Adrenal gland (tissue), 5 donors: Measurements from ENCODE around the gene ZNF469.

ENCODE experiments used
- POLR2A ChIP-seq, 2 donors: fragments of 450-650 bp; IDR thresholded peaks; one replicate each; pipeline ENCODE4 v1.6.1; 2017; ENCODE audit warnings: antibody characterized with exemption in 2 of 2, mild to moderate bottlenecking in 2 of 2, moderate library complexity in 1 of 2
- TF ChIP-seq, protein P1 (sequence below), 6 experiments: fragments of 450-650 bp in 4 of 6; fragments of 200-600 bp in 2 of 6; sonication (generic) in 1 of 6; IDR thresholded peaks; 1 replicate in 5 of 6; 2 replicates in 1 of 6; pipeline versions ENCODE4 v1.5.1 to v1.8.0; 2016 to 2021; ENCODE audit warnings: antibody characterized with exemption in 6 of 6, mild to moderate bottlenecking in 2 of 6, moderate library complexity in 1 of 6
- donor health status: DM: no; HTN: no; CAD: no.

DNA sequence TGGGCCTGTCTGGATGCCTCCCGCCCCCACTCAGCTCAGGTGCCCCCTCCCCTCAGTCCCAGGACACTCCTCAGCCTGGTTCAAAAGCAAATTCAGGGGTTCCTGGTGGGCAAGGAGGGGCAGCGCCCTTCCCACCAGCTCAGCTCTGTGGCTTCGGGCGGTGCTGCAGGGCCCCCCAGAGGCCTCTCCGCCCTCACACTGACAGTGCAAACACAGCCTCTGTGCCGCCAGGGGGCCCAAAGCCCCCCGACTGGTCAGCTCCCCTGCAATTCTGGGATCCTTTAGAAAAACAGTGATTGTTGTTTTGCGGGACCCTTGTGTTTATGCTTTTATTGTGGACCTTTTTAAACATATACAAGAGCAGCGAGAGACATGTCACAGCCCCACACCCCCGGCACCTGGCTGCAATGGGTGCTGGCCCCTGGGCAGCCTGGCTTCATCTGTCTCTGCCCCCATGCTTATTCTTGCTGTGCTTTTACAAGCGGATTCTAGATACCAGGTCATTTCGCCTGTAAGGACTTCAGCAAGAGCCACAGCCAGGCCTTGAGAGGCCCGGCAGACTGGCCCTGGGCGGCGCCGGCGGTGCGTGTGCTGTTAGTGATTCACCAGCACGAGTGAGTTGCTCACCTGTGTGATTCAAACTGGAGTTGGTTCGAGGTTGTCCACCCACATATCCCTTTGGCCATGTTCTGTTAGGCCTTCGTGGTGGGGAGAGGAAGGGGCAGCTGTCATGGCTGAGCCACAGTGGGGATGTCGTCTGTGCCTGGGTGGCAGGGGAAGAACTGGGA lies 21.2 kb downstream of the ZNF469 start:
- TF ChIP-seq, protein P1, sequence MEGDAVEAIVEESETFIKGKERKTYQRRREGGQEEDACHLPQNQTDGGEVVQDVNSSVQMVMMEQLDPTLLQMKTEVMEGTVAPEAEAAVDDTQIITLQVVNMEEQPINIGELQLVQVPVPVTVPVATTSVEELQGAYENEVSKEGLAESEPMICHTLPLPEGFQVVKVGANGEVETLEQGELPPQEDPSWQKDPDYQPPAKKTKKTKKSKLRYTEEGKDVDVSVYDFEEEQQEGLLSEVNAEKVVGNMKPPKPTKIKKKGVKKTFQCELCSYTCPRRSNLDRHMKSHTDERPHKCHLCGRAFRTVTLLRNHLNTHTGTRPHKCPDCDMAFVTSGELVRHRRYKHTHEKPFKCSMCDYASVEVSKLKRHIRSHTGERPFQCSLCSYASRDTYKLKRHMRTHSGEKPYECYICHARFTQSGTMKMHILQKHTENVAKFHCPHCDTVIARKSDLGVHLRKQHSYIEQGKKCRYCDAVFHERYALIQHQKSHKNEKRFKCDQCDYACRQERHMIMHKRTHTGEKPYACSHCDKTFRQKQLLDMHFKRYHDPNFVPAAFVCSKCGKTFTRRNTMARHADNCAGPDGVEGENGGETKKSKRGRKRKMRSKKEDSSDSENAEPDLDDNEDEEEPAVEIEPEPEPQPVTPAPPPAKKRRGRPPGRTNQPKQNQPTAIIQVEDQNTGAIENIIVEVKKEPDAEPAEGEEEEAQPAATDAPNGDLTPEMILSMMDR (IDR thresholded peaks at IDR 0.05) = no peak
- no peak for TF ChIP-seq POLR2A (IDR thresholded peaks at IDR 0.05)
